Neutrophil (primary cell): ENCODE measurements around the gene TAGLN.
"Not testable (repeated sequence)": the region's sequence is repeated elsewhere in the genome, so short reads cannot be mapped to it uniquely, and the experiment has no call there.

ENCODE experiments used
- H3K27ac ChIP-seq: fragments of 200-600 bp; sonication (generic); 2 replicates; pipeline ENCODE4 v1.5.1; 2016; ENCODE audit warnings: mild to moderate bottlenecking, moderate library complexity
- H3K27me3 ChIP-seq: fragments of 200-600 bp; sonication (generic); 2 replicates; pipeline ENCODE4 v1.6.0; 2016; ENCODE audit warnings: mild to moderate bottlenecking
- H3K36me3 ChIP-seq: fragments of 200-600 bp; sonication (generic); 2 replicates; pipeline ENCODE4 v1.5.1; 2017
- H3K4me1 ChIP-seq, 2 experiments: fragments of 200-600 bp in 1 of 2; sonication (generic) in 1 of 2; 1 replicate in 1 of 2; 2 replicates in 1 of 2; pipeline versions ENCODE4 v1.5.1 to v1.6.1; 2013 to 2016; ENCODE audit warnings: low read depth in 1 of 2, low read length in 1 of 2, mild to moderate bottlenecking in 1 of 2, moderate library complexity in 1 of 2; ENCODE audit not compliant: control insufficient read depth in 1 of 2, insufficient read depth in 1 of 2
- H3K4me3 ChIP-seq, 2 experiments: fragments of 200-600 bp in 1 of 2; sonication (generic) in 1 of 2; 1 replicate in 1 of 2; 2 replicates in 1 of 2; pipeline ENCODE4 v1.5.1; 2013 to 2016; ENCODE audit warnings: low read depth in 1 of 2, low read length in 1 of 2, mild to moderate bottlenecking in 1 of 2, moderate library complexity in 1 of 2
- H3K9me3 ChIP-seq: fragments of 200-600 bp; sonication (generic); 2 replicates; pipeline ENCODE4 v1.5.1; 2016
- CTCF ChIP-seq: fragments of 200-600 bp; sonication (generic); IDR thresholded peaks from 2 replicates; pipeline ENCODE4 v1.5.1; 2016; ENCODE audit warnings: antibody characterized with exemption

The TAGLN gene

GRCh38 chr11:117208710-117209109, 9.5 kb downstream of the TAGLN start:
- H3K9me3 ChIP-seq, H3K4me1 ChIP-seq, H3K27me3 ChIP-seq, H3K4me3 ChIP-seq, H3K27ac ChIP-seq: not testable (repeated sequence)
- H3K36me3 ChIP-seq: peaks cover 49% of the 10 kb centered on the region

DNA sequence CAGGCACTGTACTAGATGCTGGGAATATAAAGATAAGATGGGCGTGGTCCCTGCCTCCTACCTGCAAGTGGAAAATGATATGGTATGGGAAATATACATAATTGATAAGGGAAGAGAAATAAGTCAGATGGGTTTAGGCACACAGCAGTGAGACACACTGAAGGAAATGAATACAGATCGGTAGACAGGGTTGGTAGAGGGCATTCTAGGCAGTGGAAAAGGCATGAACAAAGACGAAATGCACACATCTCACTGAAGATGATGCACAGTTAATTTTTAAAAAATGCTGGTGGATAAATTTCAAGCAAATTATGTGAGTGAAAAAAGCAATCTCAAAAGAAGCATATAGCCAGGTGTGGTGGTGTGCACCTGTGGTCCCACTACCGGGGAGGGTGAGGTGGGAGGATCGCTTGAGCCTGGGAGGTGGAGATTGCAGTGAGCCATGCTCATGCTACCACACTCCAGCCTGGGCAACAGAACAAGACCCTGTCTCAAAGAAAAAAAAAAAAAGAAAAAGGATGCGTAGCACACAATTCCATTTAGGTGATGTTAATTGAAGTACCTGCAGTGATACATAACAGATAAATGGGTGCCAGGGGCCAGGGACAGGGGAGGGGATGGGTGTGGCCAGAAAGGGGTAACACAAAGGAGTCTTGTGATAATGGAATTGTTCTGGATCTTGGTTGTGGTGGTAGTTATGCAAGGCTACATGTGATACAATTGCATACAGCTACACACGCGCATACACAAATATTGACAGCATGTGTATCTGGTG, 10.4 kb downstream of the TAGLN start:
- not testable (repeated sequence) for H3K4me3 ChIP-seq, H3K27me3 ChIP-seq, H3K9me3 ChIP-seq, H3K27ac ChIP-seq, H3K4me1 ChIP-seq
- H3K36me3 ChIP-seq: peaks cover 47% of the 10 kb centered on the region

GRCh38 chr11:117210620-117211019, 11.4 kb downstream of the TAGLN start:
- H3K27ac ChIP-seq: no peak overlapping the region
- no peaks in the 10 kb centered on the region for H3K4me1 ChIP-seq
- no peak for TF ChIP-seq CTCF
- no peaks in the 10 kb centered on the region for H3K9me3 ChIP-seq
- H3K27me3 ChIP-seq: no peaks in the 10 kb centered on the region
- H3K4me3 ChIP-seq: no peak overlapping the region
- peaks cover 43% of the 10 kb centered on the region for H3K36me3 ChIP-seq

DNA sequence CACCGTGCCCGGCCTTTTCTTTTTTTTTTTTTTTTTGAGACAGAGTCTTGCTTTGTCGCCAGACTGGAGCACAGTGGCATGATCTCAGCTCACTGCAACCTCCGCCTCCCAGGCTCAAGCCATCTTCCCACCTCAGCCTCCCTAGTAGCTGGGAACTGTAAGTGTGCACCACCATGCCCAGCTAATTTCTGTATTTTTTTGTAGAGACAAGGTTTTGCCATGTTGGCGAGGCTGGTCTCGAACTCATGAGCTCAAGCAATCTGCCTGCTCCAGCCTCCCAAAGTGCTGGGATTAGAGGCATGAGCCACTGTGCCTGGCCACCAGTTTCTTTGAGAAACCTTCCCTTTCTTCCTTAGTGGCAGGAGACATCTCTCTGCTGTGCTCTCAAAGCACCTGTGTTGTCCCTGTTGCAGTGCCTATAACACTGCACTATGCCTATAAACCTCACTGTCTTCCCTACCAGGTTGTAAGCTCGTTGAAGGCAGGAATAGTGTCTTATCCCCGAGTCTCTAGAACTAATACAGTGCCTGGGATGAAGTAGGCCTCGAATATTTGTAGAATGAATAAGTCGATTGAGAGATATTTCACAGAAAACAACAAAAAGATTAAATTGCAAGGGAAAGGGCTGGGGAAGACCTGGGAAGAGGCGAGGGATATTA, 13.7 kb downstream of the TAGLN start:
- Histone ChIP-seq H3K27ac (no peak overlapping the region), H3K36me3 (peaks cover 57% of the 10 kb centered on the region), H3K9me3 (no peaks in the 10 kb centered on the region), H3K4me1 (no peaks in the 10 kb centered on the region), H3K27me3 (no peaks in the 10 kb centered on the region), H3K4me3 (no peak overlapping the region)
- TF ChIP-seq CTCF: no peak

DNA sequence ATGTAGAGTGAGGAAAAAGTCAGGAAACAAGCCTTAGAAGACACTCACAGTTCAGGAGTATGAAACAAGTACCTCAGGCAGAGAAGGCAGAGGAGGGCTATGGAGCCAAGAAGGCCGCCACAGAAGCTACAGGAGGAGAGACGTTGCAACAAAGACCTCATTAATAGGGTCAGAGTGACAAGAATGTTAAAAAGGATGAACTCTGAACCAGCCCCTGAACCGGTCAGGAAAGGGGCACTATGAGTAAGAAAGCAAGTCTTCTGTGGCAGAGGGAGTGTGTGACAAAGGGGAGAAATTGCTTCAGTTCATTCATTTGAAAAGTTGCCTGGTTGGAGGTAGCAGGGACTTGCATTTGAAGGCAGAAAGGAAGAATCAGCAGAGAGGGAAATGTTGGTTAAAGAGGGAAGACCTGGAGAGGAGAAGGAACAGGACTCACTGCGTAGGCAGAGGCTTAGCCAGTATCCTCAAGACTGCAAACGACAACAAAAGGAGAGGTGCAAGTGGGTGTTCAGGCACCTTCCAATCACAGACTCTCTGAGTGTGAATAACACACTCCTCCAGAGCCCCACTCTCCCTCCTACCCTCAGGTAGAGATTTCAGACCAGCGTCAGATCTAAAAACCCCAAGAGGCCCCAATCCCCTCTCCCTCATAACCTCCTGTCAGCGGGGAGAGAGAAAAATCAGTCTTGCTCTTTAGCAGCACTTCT, 15.4 kb downstream of the TAGLN start:
- no peak for TF ChIP-seq CTCF
- Histone ChIP-seq H3K4me3 (no peak overlapping the region), H3K36me3 (peaks cover 74% of the 10 kb centered on the region), H3K4me1 (no peaks in the 10 kb centered on the region), H3K27me3 (no peaks in the 10 kb centered on the region), H3K9me3 (no peaks in the 10 kb centered on the region), H3K27ac (no peak overlapping the region)

DNA sequence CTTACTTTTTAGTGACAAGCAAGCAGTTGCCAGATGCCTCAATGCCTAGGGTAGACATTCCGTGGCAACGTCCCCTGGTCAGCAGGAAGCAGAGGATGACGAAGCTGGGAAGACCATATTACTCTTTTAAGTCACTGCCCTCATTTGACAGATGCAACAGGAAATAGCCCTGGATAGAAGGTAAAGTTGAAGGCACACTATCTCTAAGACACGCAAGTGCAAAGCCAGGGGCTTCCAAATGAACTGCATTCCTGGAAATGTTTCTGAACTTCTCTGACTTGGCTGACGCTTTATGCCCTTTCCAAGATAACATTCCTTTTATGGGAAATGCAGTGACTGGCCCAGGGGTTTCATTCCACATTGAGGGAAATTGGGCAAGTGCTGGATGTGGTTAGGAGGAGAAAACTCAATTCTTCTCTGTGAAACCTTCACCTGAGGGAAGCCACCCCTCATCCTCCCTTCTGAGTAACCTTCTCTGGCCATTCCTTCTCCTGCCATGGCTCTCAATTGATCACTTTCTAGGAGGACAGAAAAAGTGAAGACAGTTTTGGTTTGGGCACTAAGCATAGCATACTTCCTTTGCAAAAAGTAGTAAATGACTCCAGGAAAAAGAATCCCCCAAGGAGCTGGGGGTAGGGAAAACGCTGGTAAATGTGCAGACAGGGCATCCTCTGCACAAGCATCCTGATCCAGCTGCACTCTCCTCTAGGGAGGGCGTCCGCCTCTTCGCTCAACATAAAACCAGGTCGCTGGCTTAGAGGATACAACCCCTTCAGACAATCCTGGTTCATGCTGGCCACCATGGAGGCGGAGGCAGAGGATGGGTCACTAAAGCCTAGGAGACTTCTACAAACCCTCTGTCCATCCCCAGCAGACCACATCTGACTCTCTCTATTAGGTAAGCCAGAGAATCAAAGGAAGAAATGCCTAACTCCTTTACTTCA, 18.2 kb downstream of the TAGLN start:
- Histone ChIP-seq H3K4me1 (no peaks in the 10 kb centered on the region), H3K27ac (no peak overlapping the region), H3K9me3 (no peaks in the 10 kb centered on the region), H3K4me3 (no peak overlapping the region), H3K36me3 (peaks cover 90% of the 10 kb centered on the region), H3K27me3 (no peaks in the 10 kb centered on the region)
- TF ChIP-seq CTCF: no peak
